GM12878 (cell line): ENCODE results near the gene ENOX1. TPM values are rescaled to one million over a fixed set of nuclear protein-coding genes. Genes with fewer than 3 reads are reported as not detected.

Experiments
- ATAC-seq: fragments of 200-7000 bp; cut with Tn5 transposase; 3 replicates; pipeline ENCODE4 v1.9.1; 2020; ENCODE audit warnings: mild to moderate bottlenecking, moderate library complexity
- BruUV-seq: library from RNA; stranded (reverse); fragments of 400-500 nt; replicated peaks from 2 replicates; lab custom pipeline; 2021; lab: Mats Ljungman, UMichigan
- CTCF ChIA-PET: fragments of 300-600 bp; sonication (Branson Sonifier 250); formaldehyde crosslinking; extraction: SDS; loops from one replicate; lab custom pipeline; 2021; ENCODE audit warnings: inconsistent platforms; lab: Yijun Ruan, JAX
- POLR2A ChIA-PET: fragments of 350-600 bp; formaldehyde crosslinking; extraction: SDS; loops from one replicate; lab custom pipeline; 2021; ENCODE audit warnings: inconsistent platforms; lab: Charles Lee
- RAD21 ChIA-PET: fragments of 300-600 bp; sonication (Branson Sonifier 250); formaldehyde crosslinking; loops from one replicate; lab custom pipeline; 2023; ENCODE audit warnings: antibody characterized with exemption; ENCODE audit not compliant: unreplicated experiment; lab: Charles Lee
- SMC1A ChIA-PET: fragments of 300-600 bp; sonication (Branson Sonifier 250); formaldehyde crosslinking; loops from one replicate; lab custom pipeline; 2023; ENCODE audit not compliant: unreplicated experiment, uncharacterized antibody; lab: Charles Lee
- DNase-seq: peaks from one replicate; pipeline ENCODE4 v3.0.0-alpha.2; 2011; ENCODE audit warnings: low read depth, low spot score
- FAIRE-seq: peaks from 3 replicates; lab custom pipeline; 2011; peaks lifted over from hg19 to GRCh38; lab: Jason Lieb, UNC
- H2AFZ ChIP-seq: 2 replicates; pipeline ENCODE4 v1.6.0; 2011; ENCODE audit warnings: low read depth, low read length, control low read depth; ENCODE audit not compliant: control insufficient read depth
- H3K27ac ChIP-seq: 2 replicates; pipeline ENCODE4 v1.5.1; 2011; ENCODE audit warnings: control low read depth; ENCODE audit not compliant: control insufficient read depth, insufficient read depth
- H3K27me3 ChIP-seq, 2 experiments: replicated peaks in 1 of 2; 2 replicates each; pipeline versions ENCODE4 v1.6.0 to v1.6.1; 2011; ENCODE audit warnings: low read length in 1 of 2; ENCODE audit not compliant: control insufficient read depth in 2 of 2, insufficient read depth in 2 of 2
- H3K36me3 ChIP-seq, 2 experiments: 2 replicates each; pipeline ENCODE4 v1.5.1; 2011; ENCODE audit warnings: low read length in 1 of 2; ENCODE audit not compliant: control insufficient read depth in 2 of 2, insufficient read depth in 2 of 2
- H3K4me1 ChIP-seq: 2 replicates; pipeline ENCODE4 v1.6.1; 2011; ENCODE audit warnings: mild to moderate bottlenecking, low read length, moderate library complexity, mixed read lengths; ENCODE audit not compliant: control insufficient read depth, insufficient read depth
- H3K4me2 ChIP-seq: 2 replicates; pipeline ENCODE4 v1.6.0; 2011; ENCODE audit warnings: control low read depth; ENCODE audit not compliant: control insufficient read depth, insufficient read depth
- H3K4me3 ChIP-seq: fragments of 200-600 bp; sonication (generic); 2 replicates; pipeline ENCODE4 v1.5.1; 2016
- H3K79me2 ChIP-seq: 2 replicates; pipeline ENCODE4 v1.6.0; 2011; ENCODE audit warnings: low read length; ENCODE audit not compliant: control insufficient read depth, insufficient read depth
- H3K9ac ChIP-seq: 2 replicates; pipeline ENCODE4 v1.8.0; 2011; ENCODE audit warnings: low read length, control low read depth, mixed read lengths; ENCODE audit not compliant: control insufficient read depth, insufficient read depth
- H3K9me3 ChIP-seq: replicated peaks from 3 replicates; pipeline ENCODE4 v1.5.1; 2011; ENCODE audit warnings: mild to moderate bottlenecking, low read length; ENCODE audit not compliant: control insufficient read depth, insufficient read depth
- H4K20me1 ChIP-seq: 2 replicates; pipeline ENCODE4 v1.6.0; 2011; ENCODE audit not compliant: control insufficient read depth, insufficient read depth
- ATF7 ChIP-seq: fragments of 450-650 bp; IDR thresholded peaks from 2 replicates; pipeline ENCODE4 v1.6.1; 2016; ENCODE audit warnings: low read depth, mild to moderate bottlenecking
- BCL11A ChIP-seq: IDR thresholded peaks from 2 replicates; pipeline ENCODE4 v1.6.1; 2011; ENCODE audit warnings: low read depth, low read length
- BHLHE40 ChIP-seq, 2 experiments: fragments of 450-650 bp in 1 of 2; IDR thresholded peaks; 2 replicates each; pipeline ENCODE4 v1.6.1; 2011 to 2017; ENCODE audit warnings: low read depth in 2 of 2, borderline replicate concordance in 1 of 2, improper control_type of control experiment in 1 of 2, low read length in 1 of 2, mild to moderate bottlenecking in 1 of 2
- CHD4 ChIP-seq: fragments of 200-600 bp; sonication (generic); IDR thresholded peaks from 2 replicates; pipeline ENCODE4 v1.6.1; 2016; ENCODE audit warnings: mild to moderate bottlenecking
- FOXK2 ChIP-seq: fragments of 450-650 bp; IDR thresholded peaks from 2 replicates; pipeline ENCODE4 v1.6.1; 2017; ENCODE audit warnings: mild to moderate bottlenecking, moderate library complexity
- KLF5 ChIP-seq: fragments of 450-650 bp; IDR thresholded peaks from 2 replicates; pipeline ENCODE4 v1.6.1; 2014; ENCODE audit warnings: mild to moderate bottlenecking; ENCODE audit not compliant: partially characterized antibody
- MEF2A ChIP-seq: IDR thresholded peaks from 2 replicates; pipeline ENCODE4 v1.6.1; 2011; ENCODE audit warnings: low read depth, mild to moderate bottlenecking, low read length, moderate library complexity; ENCODE audit not compliant: insufficient read depth
- MTA3 ChIP-seq: IDR thresholded peaks from 2 replicates; pipeline ENCODE4 v1.6.1; 2012; ENCODE audit warnings: low read length, inconsistent platforms, borderline replicate concordance
- NFIC ChIP-seq: IDR thresholded peaks from 2 replicates; pipeline ENCODE4 v1.6.1; 2012; ENCODE audit warnings: low read depth, mild to moderate bottlenecking, inconsistent platforms, low read length, moderate library complexity
- NR2C2 ChIP-seq: IDR thresholded peaks from 2 replicates; pipeline ENCODE4 v1.6.1; 2011; ENCODE audit warnings: borderline replicate concordance, low read depth; ENCODE audit not compliant: control insufficient read depth, insufficient read length
- PAX5 ChIP-seq: IDR thresholded peaks from 2 replicates; pipeline ENCODE4 v1.6.1; 2011; ENCODE audit warnings: low read depth, low read length, borderline replicate concordance
- PRDM15 ChIP-seq: fragments of 450-650 bp; formaldehyde crosslinking; IDR thresholded peaks from 2 replicates; pipeline ENCODE4 v1.4.0; 2020; ENCODE audit warnings: mild to moderate bottlenecking, moderate library complexity
- TCF3 ChIP-seq: IDR thresholded peaks from 2 replicates; pipeline ENCODE4 v1.6.1; 2012; ENCODE audit warnings: low read depth, mild to moderate bottlenecking, low read length, borderline replicate concordance; ENCODE audit not compliant: insufficient read depth
- ZNF384 ChIP-seq: IDR thresholded peaks from 2 replicates; pipeline ENCODE4 v1.6.1; 2012; ENCODE audit warnings: low read depth, mild to moderate bottlenecking, low read length, improper control_type of control experiment, borderline replicate concordance
- WGBS: methylation state at CpG from one replicate; pipeline ENCODE4 v1.1.6; 2016; ENCODE audit warnings: low lambda C conversion rate; ENCODE audit not compliant: insufficient replicate concordance, insufficient coverage; ENCODE audit errors: missing lambda C conversion rate; 5-methylcytosine and 5-hydroxymethylcytosine counted together
- in situ Hi-C: fragments of 300-500 bp; cut with MboI; formaldehyde crosslinking; loops from 9 replicates; pipeline ENCODE4 v1.14.3; 2018; ENCODE audit warnings: mixed read lengths
- intact Hi-C: fragments of 100-400 bp; cut with micrococcal nuclease; formaldehyde crosslinking; loops from one replicate; pipeline ENCODE4 v1.14.2; 2022; ENCODE audit not compliant: unreplicated experiment
- polyA plus RNA-seq, 11 experiments: library from polyadenylated mRNA; depleted of rRNA in 4 of 11; unstranded in 6 of 11; stranded (reverse) in 5 of 11; fragments of >200 nt; fragmentation: Nextera tagmentation in 4 of 11; fragmentation: Illumina TruSeq in 1 of 11; extraction: Ambion mirVana in 4 of 11; extraction: Trizol in 1 of 11; gene quantifications; 1 replicate in 1 of 11; 2 replicates in 10 of 11; pipeline versions ENCODE4 v1.2.1 to v1.2.3, GENCODE V29; 2011 to 2016; ENCODE audit warnings: inconsistent platforms in 2 of 11, missing spikeins in 2 of 11, low read depth in 1 of 11
- total RNA-seq, 4 experiments: library from RNA; depleted of rRNA in 3 of 4; stranded (reverse); fragments of >200 nt in 3 of 4; fragmentation: Illumina TruSeq in 1 of 4; extraction: Trizol in 1 of 4; gene quantifications; 2 replicates each; pipeline versions ENCODE4 v1.2.1 to v1.2.3, GENCODE V29; 2013 to 2021
- TF ChIP-seq, protein P1 (sequence below): IDR thresholded peaks from 2 replicates; pipeline ENCODE4 v1.6.1; 2012; ENCODE audit warnings: improper control_type of control experiment, low read depth, low read length; ENCODE audit not compliant: insufficient replicate concordance

Gene ENOX1
- total and polyA plus RNA-seq, 10 of the 15 experiments (the other 5 are each of a cell fraction or from before 2014, with no cell fraction given): 0.11 to 0.26 (median 0.15) TPM

DNA sequence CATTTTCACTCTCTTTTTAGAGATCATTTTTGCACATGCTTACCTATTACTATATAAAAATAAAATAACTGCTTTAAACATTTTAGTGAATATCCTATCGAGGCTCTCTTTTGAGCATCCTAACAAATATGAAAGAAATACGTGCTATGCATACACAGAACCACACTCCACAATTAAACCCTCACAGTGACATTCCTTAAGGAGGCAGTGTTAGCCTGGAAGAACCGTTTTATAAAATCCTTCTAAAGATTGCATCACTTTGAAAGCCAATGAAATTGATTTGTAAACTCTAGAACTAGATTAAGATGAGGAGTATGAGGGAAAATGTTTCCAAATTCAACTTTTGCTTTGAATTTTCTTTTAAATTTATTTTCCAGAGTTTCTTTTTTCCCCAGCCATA, 11.1 kb upstream of the ENOX1 start:
- ATAC-seq (no peak), DNase-seq (no peak), FAIRE-seq (no peak)
- ChIA-PET RAD21 (no interaction called here), CTCF (no interaction called here), SMC1A (no interaction called here), POLR2A (no interaction called here)
- in situ Hi-C loops: loop anchor here (10.0 to 25.0 kb wide), 2 partner anchors 1203 to 1461 kb away; no protein-coding TSS in a partner anchor
- Histone ChIP-seq H4K20me1 (no peaks in the 10 kb centered on the region), H3K4me2 (no peak overlapping the region), H3K79me2 (no peaks in the 10 kb centered on the region), H3K4me3 (no peak overlapping the region), H3K4me1 (no peaks in the 10 kb centered on the region), H3K36me3 (no peaks in the 10 kb centered on the region), H2AFZ (no peak overlapping the region), H3K27me3 (peaks cover 0 to 2% of the 10 kb centered on the region in 2 experiments; a peak in 1 of 4 replicates), H3K9me3 (no peaks in the 10 kb centered on the region), H3K27ac (no peak overlapping the region), H3K9ac (no peak overlapping the region)
- intact Hi-C loops: no loop called here
- no TSS peak for BruUV-seq
- WGBS: 17% methylated on average over 3 of the region's 3 CpGs
- TF ChIP-seq KLF5 (no peak), CHD4 (no peak), TCF3 (no peak), NFIC (no peak), BCL11A (no peak), NR2C2 (no peak), FOXK2 (no peak), BHLHE40 (IDR thresholded peaks at IDR 0.05; ENCODE audit: borderline replicate concordance in 1 of 2, low read depth in 2 of 2, low read length in 1 of 2) (no peak), ZNF384 (no peak), PRDM15 (CRISPR knock-in tag) (no peak), MEF2A (no peak), MTA3 (no peak), PAX5 (no peak), ATF7 (no peak)
- TF ChIP-seq, protein P1, sequence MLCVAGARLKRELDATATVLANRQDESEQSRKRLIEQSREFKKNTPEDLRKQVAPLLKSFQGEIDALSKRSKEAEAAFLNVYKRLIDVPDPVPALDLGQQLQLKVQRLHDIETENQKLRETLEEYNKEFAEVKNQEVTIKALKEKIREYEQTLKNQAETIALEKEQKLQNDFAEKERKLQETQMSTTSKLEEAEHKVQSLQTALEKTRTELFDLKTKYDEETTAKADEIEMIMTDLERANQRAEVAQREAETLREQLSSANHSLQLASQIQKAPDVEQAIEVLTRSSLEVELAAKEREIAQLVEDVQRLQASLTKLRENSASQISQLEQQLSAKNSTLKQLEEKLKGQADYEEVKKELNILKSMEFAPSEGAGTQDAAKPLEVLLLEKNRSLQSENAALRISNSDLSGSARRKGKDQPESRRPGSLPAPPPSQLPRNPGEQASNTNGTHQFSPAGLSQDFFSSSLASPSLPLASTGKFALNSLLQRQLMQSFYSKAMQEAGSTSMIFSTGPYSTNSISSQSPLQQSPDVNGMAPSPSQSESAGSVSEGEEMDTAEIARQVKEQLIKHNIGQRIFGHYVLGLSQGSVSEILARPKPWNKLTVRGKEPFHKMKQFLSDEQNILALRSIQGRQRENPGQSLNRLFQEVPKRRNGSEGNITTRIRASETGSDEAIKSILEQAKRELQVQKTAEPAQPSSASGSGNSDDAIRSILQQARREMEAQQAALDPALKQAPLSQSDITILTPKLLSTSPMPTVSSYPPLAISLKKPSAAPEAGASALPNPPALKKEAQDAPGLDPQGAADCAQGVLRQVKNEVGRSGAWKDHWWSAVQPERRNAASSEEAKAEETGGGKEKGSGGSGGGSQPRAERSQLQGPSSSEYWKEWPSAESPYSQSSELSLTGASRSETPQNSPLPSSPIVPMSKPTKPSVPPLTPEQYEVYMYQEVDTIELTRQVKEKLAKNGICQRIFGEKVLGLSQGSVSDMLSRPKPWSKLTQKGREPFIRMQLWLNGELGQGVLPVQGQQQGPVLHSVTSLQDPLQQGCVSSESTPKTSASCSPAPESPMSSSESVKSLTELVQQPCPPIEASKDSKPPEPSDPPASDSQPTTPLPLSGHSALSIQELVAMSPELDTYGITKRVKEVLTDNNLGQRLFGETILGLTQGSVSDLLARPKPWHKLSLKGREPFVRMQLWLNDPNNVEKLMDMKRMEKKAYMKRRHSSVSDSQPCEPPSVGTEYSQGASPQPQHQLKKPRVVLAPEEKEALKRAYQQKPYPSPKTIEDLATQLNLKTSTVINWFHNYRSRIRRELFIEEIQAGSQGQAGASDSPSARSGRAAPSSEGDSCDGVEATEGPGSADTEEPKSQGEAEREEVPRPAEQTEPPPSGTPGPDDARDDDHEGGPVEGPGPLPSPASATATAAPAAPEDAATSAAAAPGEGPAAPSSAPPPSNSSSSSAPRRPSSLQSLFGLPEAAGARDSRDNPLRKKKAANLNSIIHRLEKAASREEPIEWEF: no peak
